SK-N-SH (cell line): Measurements from ENCODE around the gene LRMDA. TPM values are rescaled to one million over a fixed set of nuclear protein-coding genes. Genes with fewer than 3 reads are reported as not detected.

Source experiments
- CTCF ChIA-PET: fragments of 300-600, 350-600 bp; formaldehyde crosslinking; extraction: SDS; loops from one replicate; lab custom pipeline; 2021; lab: Yijun Ruan, JAX
- POLR2A ChIA-PET: fragments of 350-600 bp; sonication (Branson Sonifier 250); formaldehyde crosslinking; extraction: SDS; loops from one replicate; lab custom pipeline; 2020; ENCODE audit warnings: antibody characterized with exemption, inconsistent platforms; lab: Yijun Ruan, JAX
- DNase-seq: peaks from one replicate; pipeline ENCODE4 v3.0.0; 2012
- H2AFZ ChIP-seq: fragments of 200-600 bp; sonication (generic); 2 replicates; pipeline ENCODE4 v1.8.1; 2016; ENCODE audit warnings: antibody characterized with exemption, mild to moderate bottlenecking, low read depth
- H3F3A ChIP-seq: fragments of 200-600 bp; sonication (generic); replicated peaks from 2 replicates; pipeline ENCODE3; 2016; ENCODE audit warnings: antibody characterized with exemption, mild to moderate bottlenecking; ENCODE audit not compliant: insufficient read depth
- H3K27ac ChIP-seq, 2 experiments: fragments of 200-500 bp in 1 of 2; fragments of 200-600 bp in 1 of 2; sonication (Bioruptor generic) in 1 of 2; sonication (generic), shearing (Covaris generic) in 1 of 2; 2 replicates each; pipeline versions ENCODE4 v1.5.1 to v1.6.1; 2014 to 2016; ENCODE audit warnings: low read depth in 2 of 2, inconsistent platforms in 1 of 2, low read length in 1 of 2, mild to moderate bottlenecking in 1 of 2, mixed read lengths in 1 of 2
- H3K27me3 ChIP-seq: fragments of 200-600 bp; sonication (generic), shearing (Covaris generic); 2 replicates; pipeline ENCODE4 v1.6.1; 2016; ENCODE audit warnings: mixed run types; ENCODE audit not compliant: insufficient read depth
- H3K36me3 ChIP-seq, 2 experiments: fragments of 200-500 bp in 1 of 2; fragments of 200-600 bp in 1 of 2; sonication (Bioruptor generic) in 1 of 2; sonication (generic) in 1 of 2; replicated peaks in 1 of 2; 2 replicates each; pipeline versions ENCODE3 to v1.5.1; 2014 to 2016; ENCODE audit warnings: low read length in 1 of 2, mild to moderate bottlenecking in 1 of 2; ENCODE audit not compliant: insufficient read depth in 2 of 2, control insufficient read depth in 1 of 2
- H3K4me1 ChIP-seq, 2 experiments: fragments of 200-500 bp in 1 of 2; fragments of 200-600 bp in 1 of 2; sonication (Bioruptor generic) in 1 of 2; sonication (generic), shearing (Covaris generic) in 1 of 2; 2 replicates each; pipeline versions ENCODE4 v1.5.1 to v1.6.1; 2014 to 2016; ENCODE audit warnings: low read depth in 1 of 2, low read length in 1 of 2, mixed run types in 1 of 2; ENCODE audit not compliant: insufficient read depth in 2 of 2, control insufficient read depth in 1 of 2
- H3K4me2 ChIP-seq: fragments of 200-600 bp; sonication (generic), shearing (Covaris generic); 2 replicates; pipeline ENCODE4 v1.6.1; 2017; ENCODE audit warnings: mixed run types
- H3K4me3 ChIP-seq, 2 experiments: fragments of 200-500 bp in 1 of 2; fragments of 200-600 bp in 1 of 2; sonication (Bioruptor generic) in 1 of 2; sonication (generic), shearing (Covaris generic) in 1 of 2; 2 replicates each; pipeline versions ENCODE4 v1.5.1 to v1.8.1; 2014 to 2016; ENCODE audit warnings: low read depth in 2 of 2, inconsistent platforms in 1 of 2, low read length in 1 of 2, mild to moderate bottlenecking in 1 of 2, mixed read lengths in 1 of 2, moderate library complexity in 1 of 2
- H3K79me2 ChIP-seq: fragments of 200-600 bp; sonication (generic); 2 replicates; pipeline ENCODE4 v1.8.1; 2017; ENCODE audit warnings: mild to moderate bottlenecking; ENCODE audit not compliant: insufficient read depth
- H3K9ac ChIP-seq: fragments of 200-600 bp; sonication (generic); 2 replicates; pipeline ENCODE4 v1.6.1; 2017; ENCODE audit warnings: mixed run types
- H3K9me2 ChIP-seq: fragments of 200-600 bp; sonication (generic); 2 replicates; pipeline ENCODE4 v1.6.1; 2017; ENCODE audit warnings: mixed run types
- H3K9me3 ChIP-seq: fragments of 200-600 bp; sonication (generic); 2 replicates; pipeline ENCODE4 v1.6.1; 2017; ENCODE audit warnings: mixed run types, mild to moderate bottlenecking, moderate library complexity
- H4K20me1 ChIP-seq: fragments of 200-600 bp; sonication (generic); 2 replicates; pipeline ENCODE4 v1.6.1; 2017; ENCODE audit warnings: mild to moderate bottlenecking, mixed run types; ENCODE audit not compliant: insufficient read depth
- ELF1 ChIP-seq: IDR thresholded peaks from 2 replicates; pipeline ENCODE4 v1.4.0; 2012
- EP300 ChIP-seq, 2 experiments: IDR thresholded peaks; 2 replicates each; pipeline versions ENCODE4 v1.4.0 to v1.6.1; 2012; ENCODE audit warnings: borderline replicate concordance in 1 of 2, low read depth in 1 of 2, low read length in 1 of 2
- FOSL2 ChIP-seq: IDR thresholded peaks from 2 replicates; pipeline ENCODE4 v1.4.0; 2012; ENCODE audit warnings: low read depth, mild to moderate bottlenecking, moderate library complexity, borderline replicate concordance
- FOXJ3 ChIP-seq: sonication (generic); formaldehyde crosslinking; IDR thresholded peaks from 2 replicates; pipeline ENCODE4 v1.5.1; 2020; ENCODE audit warnings: mild to moderate bottlenecking, missing genetic modification reagents
- MEF2A ChIP-seq: IDR thresholded peaks from 2 replicates; pipeline ENCODE4 v1.4.0; 2012; ENCODE audit warnings: low read depth, borderline replicate concordance
- RAD21 ChIP-seq: IDR thresholded peaks from 2 replicates; pipeline ENCODE4 v1.6.1; 2012; ENCODE audit warnings: mild to moderate bottlenecking, low read length
- TAF1 ChIP-seq: IDR thresholded peaks from 2 replicates; pipeline ENCODE4 v1.6.1; 2012; ENCODE audit warnings: low read depth, mild to moderate bottlenecking, low read length, moderate library complexity, borderline replicate concordance
- WGBS: methylation state at CpG from one replicate; pipeline ENCODE4 v1.1.6; 2017; ENCODE audit warnings: low lambda C conversion rate; 5-methylcytosine and 5-hydroxymethylcytosine counted together
- polyA plus RNA-seq, 3 experiments: library from polyadenylated mRNA; depleted of rRNA; stranded (reverse); fragments of >200 nt; gene quantifications; 2 replicates each; pipeline ENCODE4 v1.2.3, GENCODE V29; 2012
- TF ChIP-seq, protein P1 (sequence below): fragments of 150-350 bp; IDR thresholded peaks from 2 replicates; pipeline ENCODE4 v1.6.1; 2016; ENCODE audit warnings: mild to moderate bottlenecking, low read depth, low read length
- TF ChIP-seq, protein P2 (sequence below): IDR thresholded peaks from 2 replicates; pipeline ENCODE4 v1.4.0; 2012; ENCODE audit warnings: low read depth, borderline replicate concordance
- TF ChIP-seq, protein P3 (sequence below): IDR thresholded peaks from 2 replicates; pipeline ENCODE4 v1.6.1; 2012; ENCODE audit warnings: mild to moderate bottlenecking, low read depth, low read length, moderate library complexity

The LRMDA gene
- polyA plus RNA-seq, 1 of the 3 experiments (the other 2 are of a cell fraction): 0.95 TPM

DNA sequence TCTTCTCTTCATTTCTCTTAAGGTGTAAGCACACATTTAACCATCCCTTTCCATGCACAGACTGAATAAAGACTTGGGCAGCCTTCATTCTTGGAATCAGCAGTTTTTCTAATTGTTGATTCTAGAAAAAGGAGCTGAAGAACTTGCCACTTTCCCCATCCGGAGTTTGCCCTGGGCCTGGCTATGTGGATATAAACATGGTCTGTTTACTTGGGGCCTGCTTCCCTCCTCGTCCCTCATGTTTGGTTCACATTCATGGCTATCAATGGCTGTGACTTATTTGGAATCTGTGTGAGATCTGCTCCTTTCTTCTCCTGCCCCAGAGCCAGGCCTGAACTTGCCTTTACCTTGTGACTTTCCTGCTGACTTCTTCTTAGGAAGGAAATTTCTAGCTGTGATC is 199.3 kb downstream of the LRMDA start:
- H3K4me3 ChIP-seq: no peak overlapping the region
- H3K9me3 ChIP-seq: no peaks in the 10 kb centered on the region
- no peak for TF ChIP-seq RAD21
- no peak for TF ChIP-seq MEF2A
- no peak for TF ChIP-seq FOSL2
- TF ChIP-seq, protein P1, sequence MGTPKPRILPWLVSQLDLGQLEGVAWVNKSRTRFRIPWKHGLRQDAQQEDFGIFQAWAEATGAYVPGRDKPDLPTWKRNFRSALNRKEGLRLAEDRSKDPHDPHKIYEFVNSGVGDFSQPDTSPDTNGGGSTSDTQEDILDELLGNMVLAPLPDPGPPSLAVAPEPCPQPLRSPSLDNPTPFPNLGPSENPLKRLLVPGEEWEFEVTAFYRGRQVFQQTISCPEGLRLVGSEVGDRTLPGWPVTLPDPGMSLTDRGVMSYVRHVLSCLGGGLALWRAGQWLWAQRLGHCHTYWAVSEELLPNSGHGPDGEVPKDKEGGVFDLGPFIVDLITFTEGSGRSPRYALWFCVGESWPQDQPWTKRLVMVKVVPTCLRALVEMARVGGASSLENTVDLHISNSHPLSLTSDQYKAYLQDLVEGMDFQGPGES: no peak
- no peak for TF ChIP-seq FOXJ3 (CRISPR knock-in tag)
- TF ChIP-seq, protein P2, sequence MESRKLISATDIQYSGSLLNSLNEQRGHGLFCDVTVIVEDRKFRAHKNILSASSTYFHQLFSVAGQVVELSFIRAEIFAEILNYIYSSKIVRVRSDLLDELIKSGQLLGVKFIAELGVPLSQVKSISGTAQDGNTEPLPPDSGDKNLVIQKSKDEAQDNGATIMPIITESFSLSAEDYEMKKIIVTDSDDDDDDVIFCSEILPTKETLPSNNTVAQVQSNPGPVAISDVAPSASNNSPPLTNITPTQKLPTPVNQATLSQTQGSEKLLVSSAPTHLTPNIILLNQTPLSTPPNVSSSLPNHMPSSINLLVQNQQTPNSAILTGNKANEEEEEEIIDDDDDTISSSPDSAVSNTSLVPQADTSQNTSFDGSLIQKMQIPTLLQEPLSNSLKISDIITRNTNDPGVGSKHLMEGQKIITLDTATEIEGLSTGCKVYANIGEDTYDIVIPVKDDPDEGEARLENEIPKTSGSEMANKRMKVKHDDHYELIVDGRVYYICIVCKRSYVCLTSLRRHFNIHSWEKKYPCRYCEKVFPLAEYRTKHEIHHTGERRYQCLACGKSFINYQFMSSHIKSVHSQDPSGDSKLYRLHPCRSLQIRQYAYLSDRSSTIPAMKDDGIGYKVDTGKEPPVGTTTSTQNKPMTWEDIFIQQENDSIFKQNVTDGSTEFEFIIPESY: no peak
- no peak for TF ChIP-seq EP300 (IDR thresholded peaks at IDR 0.05; ENCODE audit: borderline replicate concordance in 1 of 2, low read depth in 1 of 2, low read length in 1 of 2)
- TF ChIP-seq TAF1: no peak
- TF ChIP-seq ELF1: no peak
- TF ChIP-seq, all 33 proteins: peak for 0
- Histone ChIP-seq H3F3A (no peaks in the 10 kb centered on the region), H3K36me3 (no peaks in the 10 kb centered on the region), H2AFZ (no peak overlapping the region), H3K27me3 (no peaks in the 10 kb centered on the region; the same call in 1 of the 2 replicates), H4K20me1 (no peaks in the 10 kb centered on the region), H3K4me1 (no peaks in the 10 kb centered on the region), H3K4me2 (no peak overlapping the region), H3K79me2 (no peaks in the 10 kb centered on the region), H3K27ac (no peak overlapping the region), H3K9ac (no peak overlapping the region), H3K9me2 (no peaks in the 10 kb centered on the region)
- ChIA-PET POLR2A (no interaction called here), CTCF (interaction anchor here (0.9 to 1.7 kb wide), 3 partner anchors 10 to 673 kb away, joined by 3 read pairs; no protein-coding TSS in a partner anchor)
- 82% methylated on average over 2 of the region's 2 CpGs for WGBS
- DNase-seq: no peak

DNA sequence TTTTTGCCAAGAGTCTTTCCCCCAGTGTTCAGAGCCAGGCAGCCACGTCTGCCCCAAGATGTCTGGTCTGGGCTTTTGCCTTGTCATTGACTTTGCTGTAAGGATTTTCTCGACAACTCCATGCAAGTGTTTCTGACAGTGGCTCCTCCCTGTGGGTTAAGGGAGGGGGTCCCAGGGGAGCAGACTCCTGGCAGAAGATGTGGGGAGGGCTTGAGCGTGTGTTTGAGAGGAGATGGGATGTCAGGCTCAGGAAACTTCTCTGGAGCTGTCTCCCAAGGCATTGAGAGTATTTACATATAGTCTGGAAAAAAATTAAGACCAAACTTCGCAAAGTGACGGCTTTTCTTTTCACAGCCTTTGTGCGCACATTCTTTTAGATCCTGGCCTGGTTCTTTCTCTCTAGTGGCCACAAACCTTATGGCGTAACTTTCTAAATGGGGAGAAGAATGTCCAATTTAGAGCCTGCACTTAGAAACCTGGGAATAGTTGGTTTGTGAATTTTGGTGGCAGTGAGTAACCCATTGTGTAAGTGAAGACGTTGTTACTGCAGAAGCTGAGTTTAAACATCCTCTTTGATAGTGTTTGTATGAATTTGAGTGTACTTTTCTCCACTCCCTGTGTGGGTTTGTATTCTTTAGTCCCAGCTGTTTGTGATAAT is 201.5 kb downstream of the LRMDA start:
- Histone ChIP-seq H3K9me3 (no peaks in the 10 kb centered on the region), H3K79me2 (no peaks in the 10 kb centered on the region), H3K4me3 (no peak overlapping the region), H3F3A (no peaks in the 10 kb centered on the region), H3K4me2 (no peak overlapping the region), H2AFZ (no peak overlapping the region), H3K36me3 (no peaks in the 10 kb centered on the region), H4K20me1 (no peaks in the 10 kb centered on the region), H3K4me1 (no peaks in the 10 kb centered on the region), H3K27me3 (no peaks in the 10 kb centered on the region), H3K9me2 (no peaks in the 10 kb centered on the region), H3K27ac (no peak overlapping the region), H3K9ac (no peak overlapping the region)
- CTCF ChIA-PET: no interaction called here
- POLR2A ChIA-PET: no interaction called here
- no peak for DNase-seq
- 81% methylated on average over 8 of the region's 8 CpGs for WGBS
- TF ChIP-seq, protein P3, sequence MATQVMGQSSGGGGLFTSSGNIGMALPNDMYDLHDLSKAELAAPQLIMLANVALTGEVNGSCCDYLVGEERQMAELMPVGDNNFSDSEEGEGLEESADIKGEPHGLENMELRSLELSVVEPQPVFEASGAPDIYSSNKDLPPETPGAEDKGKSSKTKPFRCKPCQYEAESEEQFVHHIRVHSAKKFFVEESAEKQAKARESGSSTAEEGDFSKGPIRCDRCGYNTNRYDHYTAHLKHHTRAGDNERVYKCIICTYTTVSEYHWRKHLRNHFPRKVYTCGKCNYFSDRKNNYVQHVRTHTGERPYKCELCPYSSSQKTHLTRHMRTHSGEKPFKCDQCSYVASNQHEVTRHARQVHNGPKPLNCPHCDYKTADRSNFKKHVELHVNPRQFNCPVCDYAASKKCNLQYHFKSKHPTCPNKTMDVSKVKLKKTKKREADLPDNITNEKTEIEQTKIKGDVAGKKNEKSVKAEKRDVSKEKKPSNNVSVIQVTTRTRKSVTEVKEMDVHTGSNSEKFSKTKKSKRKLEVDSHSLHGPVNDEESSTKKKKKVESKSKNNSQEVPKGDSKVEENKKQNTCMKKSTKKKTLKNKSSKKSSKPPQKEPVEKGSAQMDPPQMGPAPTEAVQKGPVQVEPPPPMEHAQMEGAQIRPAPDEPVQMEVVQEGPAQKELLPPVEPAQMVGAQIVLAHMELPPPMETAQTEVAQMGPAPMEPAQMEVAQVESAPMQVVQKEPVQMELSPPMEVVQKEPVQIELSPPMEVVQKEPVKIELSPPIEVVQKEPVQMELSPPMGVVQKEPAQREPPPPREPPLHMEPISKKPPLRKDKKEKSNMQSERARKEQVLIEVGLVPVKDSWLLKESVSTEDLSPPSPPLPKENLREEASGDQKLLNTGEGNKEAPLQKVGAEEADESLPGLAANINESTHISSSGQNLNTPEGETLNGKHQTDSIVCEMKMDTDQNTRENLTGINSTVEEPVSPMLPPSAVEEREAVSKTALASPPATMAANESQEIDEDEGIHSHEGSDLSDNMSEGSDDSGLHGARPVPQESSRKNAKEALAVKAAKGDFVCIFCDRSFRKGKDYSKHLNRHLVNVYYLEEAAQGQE: no peak
